ENCODE measurements around the gene MOSPD3.

DNA sequence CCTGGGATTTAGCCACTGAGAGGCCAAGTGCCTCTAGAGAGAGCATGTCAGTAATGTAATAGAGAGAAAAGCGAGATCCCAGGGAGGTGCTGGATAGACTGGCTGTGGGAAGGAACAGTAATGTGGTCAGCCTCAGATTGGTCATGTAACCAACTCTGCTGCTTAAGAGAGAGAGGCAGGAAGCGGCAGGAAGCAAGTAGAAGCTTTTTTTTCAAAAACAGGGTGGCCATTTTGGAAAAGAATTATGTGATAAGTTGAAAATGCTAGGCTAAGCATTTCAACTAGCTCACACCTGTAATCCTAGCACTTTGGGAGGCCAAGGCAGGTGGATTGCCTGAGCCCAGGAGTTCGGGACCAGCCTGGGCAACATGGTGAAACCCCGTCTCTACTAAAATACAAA, 13.9 kb upstream of the MOSPD3 start:
- TF ChIP-seq YY1 (IDR thresholded peaks at IDR 0.05; ENCODE audit: insufficient read depth, insufficient read length) (no peak), ZNF274 (IDR thresholded peaks at IDR 0.05; ENCODE audit: low read depth, low read length) (no peak)
